Fibroblast of lung (primary cell): ENCODE data around the gene BCL3. TPM values are rescaled to one million over a fixed set of nuclear protein-coding genes. Genes with fewer than 3 reads are reported as not detected.
A peak's percentile ranks its signal among the peaks of the same experiment; 100 is the strongest.

Experiments
- DNase-seq, 2 donors: peaks; one replicate each; pipeline versions ENCODE4 v3.0.0 to v3.0.0-alpha.2; 2010; ENCODE audit warnings: low read depth in 2 of 2
- H2AFZ ChIP-seq: 2 replicates; pipeline ENCODE4 v1.5.1; 2012; ENCODE audit warnings: low read length, control low read depth, inconsistent platforms
- H3K27ac ChIP-seq: 2 replicates; pipeline ENCODE4 v1.5.1; 2011; ENCODE audit warnings: low read length, control low read depth; ENCODE audit not compliant: insufficient read depth
- H3K27me3 ChIP-seq: 2 replicates; pipeline ENCODE4 v1.5.1; 2011; ENCODE audit warnings: mild to moderate bottlenecking, low read length; ENCODE audit not compliant: control insufficient read depth, insufficient read depth
- H3K36me3 ChIP-seq: 2 replicates; pipeline ENCODE4 v1.5.1; 2011; ENCODE audit warnings: low read length; ENCODE audit not compliant: control insufficient read depth, insufficient read depth
- H3K4me1 ChIP-seq: 2 replicates; pipeline ENCODE4 v1.5.1; 2011; ENCODE audit warnings: low read length; ENCODE audit not compliant: control insufficient read depth, insufficient read depth; ENCODE audit errors: extremely low read depth
- H3K4me2 ChIP-seq: 2 replicates; pipeline ENCODE4 v1.5.1; 2011; ENCODE audit warnings: low read length, control low read depth; ENCODE audit not compliant: insufficient read depth; ENCODE audit errors: extremely low read depth
- H3K4me3 ChIP-seq, 4 experiments: fragments of 200-600 bp in 1 of 4; sonication (generic) in 1 of 4; replicated peaks in 1 of 4; 2 replicates each; pipeline ENCODE4 v1.5.1; 2011 to 2016; ENCODE audit warnings: low read length in 4 of 4, low read depth in 3 of 4, mild to moderate bottlenecking in 3 of 4, control low read depth in 2 of 4, inconsistent platforms in 1 of 4, mixed read lengths in 1 of 4; ENCODE audit not compliant: insufficient read depth in 1 of 4; ENCODE audit errors: control extremely low read depth in 1 of 4
- H3K79me2 ChIP-seq: 2 replicates; pipeline ENCODE4 v1.5.1; 2012; ENCODE audit warnings: mild to moderate bottlenecking, low read length, inconsistent platforms; ENCODE audit not compliant: control insufficient read depth, insufficient read depth
- H3K9ac ChIP-seq: 2 replicates; pipeline ENCODE4 v1.5.1; 2011; ENCODE audit warnings: mild to moderate bottlenecking, low read length, control low read depth; ENCODE audit not compliant: insufficient read depth
- H3K9me3 ChIP-seq: 2 replicates; pipeline ENCODE4 v1.5.1; 2012; ENCODE audit warnings: low read depth, low read length; ENCODE audit not compliant: control insufficient read depth, insufficient read depth
- H4K20me1 ChIP-seq: 2 replicates; pipeline ENCODE4 v1.5.1; 2011; ENCODE audit warnings: low read length; ENCODE audit not compliant: control insufficient read depth, insufficient read depth; ENCODE audit errors: extremely low read depth
- EZH2 ChIP-seq: IDR thresholded peaks from 2 replicates; pipeline ENCODE4 v1.5.1; 2012; ENCODE audit warnings: low read length, control low read depth, mild to moderate bottlenecking; ENCODE audit errors: missing control alignments
- polyA plus RNA-seq, 2 donors: library from polyadenylated mRNA; depleted of rRNA in 1 of 2; stranded (reverse) in 1 of 2; unstranded in 1 of 2; fragments of >200 nt; gene quantifications; 2 replicates each; pipeline ENCODE4 v1.2.1, GENCODE V29; 2011 to 2012; ENCODE audit warnings: missing spikeins in 1 of 2
- total RNA-seq: library from RNA; depleted of rRNA; stranded (reverse); fragments of >200 nt; gene quantifications from 2 replicates; pipeline ENCODE4 v1.2.1, GENCODE V29; 2014
- TF ChIP-seq, protein P1 (sequence below), 2 donors: IDR thresholded peaks in 1 of 2; conservative IDR thresholded peaks in 1 of 2; 1 replicate in 1 of 2; 2 replicates in 1 of 2; pipeline ENCODE4 v1.5.1; 2011 to 2012; ENCODE audit warnings: low read length in 2 of 2, control low read depth in 1 of 2, inconsistent platforms in 1 of 2, low read depth in 1 of 2, mild to moderate bottlenecking in 1 of 2

Gene BCL3
- total and polyA plus RNA-seq, 2 donors (not counting 1 experiment from before 2014, with no cell fraction given), result 6.8 to 20.6 TPM

DNA sequence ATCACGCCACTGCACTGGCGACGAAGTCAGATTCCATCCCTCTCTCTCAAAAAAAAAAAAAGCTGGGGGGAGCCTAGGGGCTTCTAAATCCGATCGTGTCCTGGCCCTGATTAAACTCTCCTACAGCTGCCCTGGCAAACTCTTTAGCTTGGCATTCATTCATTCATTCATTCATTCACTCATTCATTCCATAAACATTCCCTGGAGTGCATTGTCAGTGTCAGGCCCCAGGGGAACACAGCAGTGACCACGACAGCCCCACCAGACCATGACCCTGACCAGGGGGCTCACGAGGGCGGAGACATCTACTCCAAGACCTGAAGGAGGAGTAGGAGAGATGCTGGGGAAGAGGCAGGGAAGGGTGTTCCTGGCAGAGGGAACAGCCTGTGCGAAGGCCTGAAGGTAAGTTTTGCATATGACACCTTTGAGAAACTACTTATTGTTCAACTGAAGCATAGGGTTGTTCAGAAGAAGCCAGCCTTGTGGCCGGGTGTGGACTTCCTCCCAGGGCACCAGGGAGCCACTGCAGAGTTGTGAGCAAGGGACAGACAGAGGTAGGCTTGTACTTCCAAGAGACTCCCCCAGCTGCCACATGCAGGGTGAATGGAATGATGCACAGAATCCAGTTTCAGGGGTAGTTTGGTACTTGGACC, 25.1 kb upstream of the BCL3 start:
- Histone ChIP-seq H3K27ac (no peak overlapping the region), H2AFZ (no peak overlapping the region), H3K27me3 (no peaks in the 10 kb centered on the region), H3K9me3 (no peaks in the 10 kb centered on the region), H3K9ac (no peak overlapping the region), H3K4me2 (no peak overlapping the region), H3K4me3 (no peak overlapping the region), H3K4me1 (peaks cover 10% of the 10 kb centered on the region), H3K79me2 (no peaks in the 10 kb centered on the region), H3K36me3 (no peaks in the 10 kb centered on the region), H4K20me1 (no peaks in the 10 kb centered on the region)
- TF ChIP-seq, protein P1, sequence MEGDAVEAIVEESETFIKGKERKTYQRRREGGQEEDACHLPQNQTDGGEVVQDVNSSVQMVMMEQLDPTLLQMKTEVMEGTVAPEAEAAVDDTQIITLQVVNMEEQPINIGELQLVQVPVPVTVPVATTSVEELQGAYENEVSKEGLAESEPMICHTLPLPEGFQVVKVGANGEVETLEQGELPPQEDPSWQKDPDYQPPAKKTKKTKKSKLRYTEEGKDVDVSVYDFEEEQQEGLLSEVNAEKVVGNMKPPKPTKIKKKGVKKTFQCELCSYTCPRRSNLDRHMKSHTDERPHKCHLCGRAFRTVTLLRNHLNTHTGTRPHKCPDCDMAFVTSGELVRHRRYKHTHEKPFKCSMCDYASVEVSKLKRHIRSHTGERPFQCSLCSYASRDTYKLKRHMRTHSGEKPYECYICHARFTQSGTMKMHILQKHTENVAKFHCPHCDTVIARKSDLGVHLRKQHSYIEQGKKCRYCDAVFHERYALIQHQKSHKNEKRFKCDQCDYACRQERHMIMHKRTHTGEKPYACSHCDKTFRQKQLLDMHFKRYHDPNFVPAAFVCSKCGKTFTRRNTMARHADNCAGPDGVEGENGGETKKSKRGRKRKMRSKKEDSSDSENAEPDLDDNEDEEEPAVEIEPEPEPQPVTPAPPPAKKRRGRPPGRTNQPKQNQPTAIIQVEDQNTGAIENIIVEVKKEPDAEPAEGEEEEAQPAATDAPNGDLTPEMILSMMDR (conservative IDR thresholded peaks at IDR 0.05 in 1 of 2, IDR thresholded peaks at IDR 0.05 in 1 of 2; ENCODE audit: low read depth in 1 of 2, low read length in 2 of 2), result no peak
- TF ChIP-seq EZH2, result no peak
- DNase-seq, result no peak

DNA sequence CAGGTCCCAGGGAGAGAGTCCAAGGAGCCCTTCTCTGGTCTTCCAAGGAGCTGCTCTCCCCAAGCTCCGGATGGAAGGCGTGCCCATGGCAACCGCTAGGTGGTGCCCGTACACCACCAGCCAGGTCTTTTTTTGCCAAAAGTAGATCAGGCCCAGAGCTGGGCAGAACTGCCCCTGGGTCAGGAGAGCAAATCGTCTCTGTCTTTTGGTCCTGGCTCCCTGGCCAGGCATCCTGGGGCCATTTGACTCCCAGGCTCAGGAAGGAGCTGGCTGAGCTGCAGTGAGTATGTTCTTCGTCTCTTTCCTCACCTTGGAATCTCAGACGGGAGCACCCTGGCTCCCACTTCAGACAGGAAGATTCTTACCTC, 24.6 kb upstream of the BCL3 start:
- peak; percentile 63 to 79 for DNase-seq

GRCh38 chr19:44725251-44725650, 23.3 kb upstream of the BCL3 start:
- H3K27me3 ChIP-seq, result no peaks in the 10 kb centered on the region
- H3K9ac ChIP-seq, result no peak overlapping the region

More for the DNA sequence above, 24.6 kb upstream of the BCL3 start:
- Histone ChIP-seq H3K4me1 (peaks cover 8% of the 10 kb centered on the region), H3K4me2 (no peak overlapping the region), H3K9me3 (no peaks in the 10 kb centered on the region), H2AFZ (no peak overlapping the region), H3K79me2 (no peaks in the 10 kb centered on the region), H4K20me1 (no peaks in the 10 kb centered on the region), H3K36me3 (no peaks in the 10 kb centered on the region), H3K27ac (no peak overlapping the region), H3K9ac (no peak overlapping the region), H3K27me3 (no peaks in the 10 kb centered on the region), H3K4me3 (no peak overlapping the region)
- no peak for TF ChIP-seq EZH2
- TF ChIP-seq, protein P1 (conservative IDR thresholded peaks at IDR 0.05 in 1 of 2, IDR thresholded peaks at IDR 0.05 in 1 of 2; ENCODE audit: low read depth in 1 of 2, low read length in 2 of 2), result peak; percentile 86 to 96

More at GRCh38 chr19:44725251-44725650, 23.3 kb upstream of the BCL3 start:
- TF ChIP-seq EZH2, result no peak
- TF ChIP-seq, protein P1 (conservative IDR thresholded peaks at IDR 0.05 in 1 of 2, IDR thresholded peaks at IDR 0.05 in 1 of 2; ENCODE audit: low read depth in 1 of 2, low read length in 2 of 2), result no peak
- H3K9me3 ChIP-seq, result no peaks in the 10 kb centered on the region
- H3K27ac ChIP-seq, result no peak overlapping the region
- no peaks in the 10 kb centered on the region for H3K79me2 ChIP-seq
- no peak overlapping the region for H3K4me3 ChIP-seq
- H3K4me2 ChIP-seq, result no peak overlapping the region
- no peak overlapping the region for H2AFZ ChIP-seq
- peaks cover 5% of the 10 kb centered on the region for H3K4me1 ChIP-seq
- H4K20me1 ChIP-seq, result no peaks in the 10 kb centered on the region
- H3K36me3 ChIP-seq, result no peaks in the 10 kb centered on the region
- DNase-seq, result no peak
